ENCODE results near the gene PIGO. TPM values are rescaled to one million over a fixed set of nuclear protein-coding genes. Genes with fewer than 3 reads are reported as not detected.

The PIGO gene
- 25.2 TPM for total RNA-seq
- long read RNA-seq, transcript PIGO-202 (12 exons, 2,464 nt), result major isoform, 19 of 62 reads
- long read RNA-seq, partial matches to known transcripts, result 28 of 62 reads
- long read RNA-seq, other reads (novel, unspliced or antisense), result 15 of 62 reads

DNA sequence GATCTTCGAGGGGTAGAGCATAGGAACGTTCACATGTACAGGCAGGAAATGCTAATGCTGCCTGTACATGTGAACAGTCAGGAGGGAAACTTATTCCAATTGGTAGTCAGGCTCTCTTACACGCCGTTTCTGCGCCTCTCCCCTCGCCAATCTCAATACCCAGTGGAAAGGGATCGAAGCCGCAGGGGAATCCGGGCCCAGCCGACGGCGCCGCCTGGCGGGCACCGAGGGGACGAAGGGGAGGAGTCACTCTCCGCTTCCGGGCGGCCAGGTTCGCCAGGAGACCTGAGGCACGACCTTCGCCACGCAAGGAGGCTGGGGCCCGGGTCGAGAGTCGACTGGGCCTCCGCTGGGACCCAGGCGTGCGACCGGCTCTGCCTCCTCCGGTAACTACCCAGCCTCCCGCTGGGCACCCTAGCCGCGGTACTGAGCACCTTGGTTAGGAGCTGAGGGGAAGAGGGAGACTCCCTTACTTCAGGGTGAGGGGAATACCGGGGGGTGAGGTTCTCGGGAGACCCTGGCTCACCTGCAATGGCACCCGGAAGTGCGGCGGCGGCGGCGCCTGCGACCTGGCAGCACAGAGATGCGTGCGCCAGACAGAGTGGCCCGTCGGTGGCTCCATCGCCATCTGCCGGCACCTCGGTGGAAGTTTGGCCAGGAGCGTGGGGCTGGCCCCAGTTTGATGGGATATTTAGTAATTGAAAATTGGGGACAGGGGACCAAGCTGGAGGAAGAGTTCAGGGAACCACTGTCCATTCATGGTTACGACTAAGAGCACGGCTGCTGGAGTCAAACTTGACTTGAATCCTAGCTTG is at the start of gene PIGO:
Gene PIGO, minus strand, starts transcription at position 557 of the 815 bp plus-strand sequence. CDS start 1,026 bp downstream, outside the sequence.
- DNase-seq (peak; percentile 96), ATAC-seq (peak; percentile 96)
- H3K27ac ChIP-seq, result peak within 1 kb of the TSS; percentile 94
- TF ChIP-seq, protein P1, sequence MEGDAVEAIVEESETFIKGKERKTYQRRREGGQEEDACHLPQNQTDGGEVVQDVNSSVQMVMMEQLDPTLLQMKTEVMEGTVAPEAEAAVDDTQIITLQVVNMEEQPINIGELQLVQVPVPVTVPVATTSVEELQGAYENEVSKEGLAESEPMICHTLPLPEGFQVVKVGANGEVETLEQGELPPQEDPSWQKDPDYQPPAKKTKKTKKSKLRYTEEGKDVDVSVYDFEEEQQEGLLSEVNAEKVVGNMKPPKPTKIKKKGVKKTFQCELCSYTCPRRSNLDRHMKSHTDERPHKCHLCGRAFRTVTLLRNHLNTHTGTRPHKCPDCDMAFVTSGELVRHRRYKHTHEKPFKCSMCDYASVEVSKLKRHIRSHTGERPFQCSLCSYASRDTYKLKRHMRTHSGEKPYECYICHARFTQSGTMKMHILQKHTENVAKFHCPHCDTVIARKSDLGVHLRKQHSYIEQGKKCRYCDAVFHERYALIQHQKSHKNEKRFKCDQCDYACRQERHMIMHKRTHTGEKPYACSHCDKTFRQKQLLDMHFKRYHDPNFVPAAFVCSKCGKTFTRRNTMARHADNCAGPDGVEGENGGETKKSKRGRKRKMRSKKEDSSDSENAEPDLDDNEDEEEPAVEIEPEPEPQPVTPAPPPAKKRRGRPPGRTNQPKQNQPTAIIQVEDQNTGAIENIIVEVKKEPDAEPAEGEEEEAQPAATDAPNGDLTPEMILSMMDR (IDR thresholded peaks at IDR 0.05), result peak; percentile 65
- intact Hi-C loops (cut with DNase I), result no loop called here
- H3K4me3 ChIP-seq, result peak within 1 kb of the TSS; percentile 65
- peaks cover 6% of the 10 kb centered on the region for H3K4me1 ChIP-seq
- no peaks in the 10 kb centered on the region for H3K27me3 ChIP-seq
- H3K36me3 ChIP-seq, result peaks cover 42% of the 10 kb centered on the region
- H3K9me3 ChIP-seq, result no peaks in the 10 kb centered on the region

DNA sequence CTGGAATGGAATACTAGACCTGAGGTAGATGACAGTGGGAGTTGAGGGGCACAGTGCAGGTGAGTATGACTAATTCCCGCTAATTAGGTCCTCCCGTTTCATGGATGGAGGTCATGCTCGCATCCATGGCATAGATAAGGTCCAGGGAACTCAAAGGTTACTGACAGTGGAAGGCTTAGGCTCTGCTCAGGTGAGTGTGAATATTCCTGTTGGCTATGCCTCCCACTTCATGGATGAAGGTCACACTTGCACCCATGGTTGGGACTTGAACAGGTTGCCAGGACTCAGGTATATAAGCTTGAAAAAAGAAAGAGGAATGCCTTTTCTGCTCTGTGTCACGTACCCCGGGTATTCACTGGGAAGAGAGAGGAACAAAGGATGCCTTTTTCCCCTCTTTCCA is 45.6 kb upstream of the PIGO start:
- Histone ChIP-seq H3K36me3 (no peaks in the 10 kb centered on the region), H3K27ac (no peak overlapping the region), H3K4me1 (no peaks in the 10 kb centered on the region), H3K27me3 (no peaks in the 10 kb centered on the region), H3K4me3 (no peak overlapping the region), H3K9me3 (peaks cover 8% of the 10 kb centered on the region)
- DNase-seq, result no peak
- no peak for ATAC-seq
- intact Hi-C loops (cut with DNase I), result loop anchor here (5.0 kb wide), 1 partner anchor 65 kb away; no protein-coding TSS in a partner anchor
- TF ChIP-seq, protein P1 (IDR thresholded peaks at IDR 0.05), result no peak

GRCh38 chr9:35140093-35140492 is 43.7 kb upstream of the PIGO start:
- Histone ChIP-seq H3K36me3 (no peaks in the 10 kb centered on the region), H3K9me3 (peaks cover 4% of the 10 kb centered on the region), H3K4me1 (no peaks in the 10 kb centered on the region), H3K4me3 (no peak overlapping the region), H3K27me3 (no peaks in the 10 kb centered on the region), H3K27ac (no peak overlapping the region)
- DNase-seq (no peak), ATAC-seq (no peak)
- TF ChIP-seq, protein P1 (IDR thresholded peaks at IDR 0.05), result no peak
- intact Hi-C loops (cut with DNase I), result loop anchor here (5.0 kb wide), 1 partner anchor 67 kb away; no protein-coding TSS in a partner anchor

- no peak for ATAC-seq
- no peaks in the 10 kb centered on the region for H3K9me3 ChIP-seq
Measured at GRCh38 chr9:35136866-35137265, 40.5 kb upstream of the PIGO start.

GRCh38 chr9:35135988-35136387 is 39.6 kb upstream of the PIGO start:
- intact Hi-C loops (cut with DNase I), result no loop called here
- ATAC-seq, result no peak

More at GRCh38 chr9:35136866-35137265, 40.5 kb upstream of the PIGO start:
- H3K27ac ChIP-seq, result no peak overlapping the region
- intact Hi-C loops (cut with DNase I), result no loop called here
- no peaks in the 10 kb centered on the region for H3K4me1 ChIP-seq
- H3K36me3 ChIP-seq, result no peaks in the 10 kb centered on the region
- TF ChIP-seq, protein P1 (IDR thresholded peaks at IDR 0.05), result no peak
- H3K4me3 ChIP-seq, result no peak overlapping the region
- no peak for DNase-seq
- H3K27me3 ChIP-seq, result no peaks in the 10 kb centered on the region

More at GRCh38 chr9:35135988-35136387, 39.6 kb upstream of the PIGO start:
- TF ChIP-seq, protein P1 (IDR thresholded peaks at IDR 0.05), result no peak
- Histone ChIP-seq H3K9me3 (no peaks in the 10 kb centered on the region), H3K4me3 (no peak overlapping the region), H3K36me3 (no peaks in the 10 kb centered on the region), H3K4me1 (no peaks in the 10 kb centered on the region), H3K27me3 (no peaks in the 10 kb centered on the region), H3K27ac (no peak overlapping the region)
- no peak for DNase-seq
